HG02938 (cell line): Measurements from ENCODE around the gene NR2E1.

ENCODE experiments used
- ATAC-seq: cut with Tn5 transposase; IDR thresholded peaks from one replicate; pipeline ENCODE4 v1.9.1; 2021; ENCODE audit warnings: mild to moderate bottlenecking, moderate library complexity; ENCODE audit not compliant: unreplicated experiment

NR2E1 gene

GRCh38 chr6:108170332-108171290, 4.8 kb downstream of the NR2E1 start:
- no peak for ATAC-seq

- no peak for ATAC-seq
Observed at GRCh38 chr6:108171291-108171917, 5.6 kb downstream of the NR2E1 start.

- no peak for ATAC-seq
Observed at GRCh38 chr6:108171918-108172516, 6.2 kb downstream of the NR2E1 start.

- no peak for ATAC-seq
Observed at GRCh38 chr6:108174371-108175175, 8.8 kb downstream of the NR2E1 start.

- no peak for ATAC-seq
Observed at GRCh38 chr6:108175176-108175591, 9.4 kb downstream of the NR2E1 start.

- no peak for ATAC-seq
Observed at GRCh38 chr6:108175592-108176279, 9.9 kb downstream of the NR2E1 start.

GRCh38 chr6:108176281-108177089, 10.7 kb downstream of the NR2E1 start:
- ATAC-seq, result no peak

- ATAC-seq, result no peak
Observed at GRCh38 chr6:108179741-108180140, 13.9 kb downstream of the NR2E1 start.

- ATAC-seq, result no peak
Observed at GRCh38 chr6:108180266-108180665, 14.4 kb downstream of the NR2E1 start.

- no peak for ATAC-seq
Observed at GRCh38 chr6:108180776-108181175, 15.0 kb downstream of the NR2E1 start.

GRCh38 chr6:108186226-108186625, 20.4 kb downstream of the NR2E1 start:
- ATAC-seq, result no peak

GRCh38 chr6:108187519-108187918, 21.7 kb downstream of the NR2E1 start:
- no peak for ATAC-seq

- ATAC-seq, result no peak
Observed at GRCh38 chr6:108193131-108193530, 27.3 kb downstream of the NR2E1 start.

- no peak for ATAC-seq
Observed at GRCh38 chr6:108193835-108194234, 28.0 kb downstream of the NR2E1 start.

- no peak for ATAC-seq
Observed at GRCh38 chr6:108194503-108194902, 28.7 kb downstream of the NR2E1 start.

GRCh38 chr6:108195209-108195608, 29.4 kb downstream of the NR2E1 start:
- no peak for ATAC-seq

GRCh38 chr6:108198761-108199498, 33.1 kb downstream of the NR2E1 start:
- no peak for ATAC-seq

- ATAC-seq, result no peak
Observed at GRCh38 chr6:108200186-108200585, 34.4 kb downstream of the NR2E1 start.

- no peak for ATAC-seq
Observed at GRCh38 chr6:108200631-108201030, 34.8 kb downstream of the NR2E1 start.
